LoVo (cell line): ENCODE measurements around the gene ZYG11A.

Experiments used
- DNase-seq: peaks from one replicate; pipeline ENCODE4 v3.0.0-alpha.2; 2016; ENCODE audit warnings: low spot score

ZYG11A gene

GRCh38 chr1:52918201-52918600, 75.6 kb downstream of the ZYG11A start:
- no peak for DNase-seq

DNA sequence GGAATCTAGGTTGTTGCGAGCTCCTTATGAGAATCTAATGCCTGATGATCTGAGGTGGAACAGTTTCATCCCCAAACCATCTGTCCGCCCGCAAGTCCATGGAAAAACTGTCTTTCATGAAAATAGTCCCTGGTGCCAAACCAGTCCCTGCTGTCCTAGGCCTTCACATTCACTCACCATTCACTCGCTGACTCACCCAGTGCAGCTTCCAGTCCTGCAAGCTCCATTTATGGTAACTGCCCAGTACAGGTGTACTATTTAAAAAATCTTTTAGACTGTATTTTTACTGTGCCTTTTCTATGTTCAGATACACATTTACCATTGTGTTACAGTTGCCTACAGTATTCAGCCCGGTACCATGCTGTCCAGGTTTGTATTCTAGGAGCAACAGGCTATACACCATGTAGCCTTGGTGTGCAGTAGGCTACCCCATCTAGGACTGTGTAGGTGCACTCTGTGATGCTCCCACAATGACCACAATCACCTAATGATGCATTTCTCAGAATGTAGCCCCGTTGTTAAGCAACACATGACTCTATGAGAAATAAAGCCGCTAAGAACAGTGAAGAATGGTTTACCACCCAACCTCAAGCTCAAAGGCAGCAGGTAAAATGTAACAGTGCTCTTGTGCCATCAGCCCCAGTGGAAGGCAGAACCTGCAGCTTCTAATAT, 76.6 kb downstream of the ZYG11A start:
- DNase-seq, result no peak

GRCh38 chr1:52919723-52920483, 77.3 kb downstream of the ZYG11A start:
- DNase-seq, result no peak

DNA sequence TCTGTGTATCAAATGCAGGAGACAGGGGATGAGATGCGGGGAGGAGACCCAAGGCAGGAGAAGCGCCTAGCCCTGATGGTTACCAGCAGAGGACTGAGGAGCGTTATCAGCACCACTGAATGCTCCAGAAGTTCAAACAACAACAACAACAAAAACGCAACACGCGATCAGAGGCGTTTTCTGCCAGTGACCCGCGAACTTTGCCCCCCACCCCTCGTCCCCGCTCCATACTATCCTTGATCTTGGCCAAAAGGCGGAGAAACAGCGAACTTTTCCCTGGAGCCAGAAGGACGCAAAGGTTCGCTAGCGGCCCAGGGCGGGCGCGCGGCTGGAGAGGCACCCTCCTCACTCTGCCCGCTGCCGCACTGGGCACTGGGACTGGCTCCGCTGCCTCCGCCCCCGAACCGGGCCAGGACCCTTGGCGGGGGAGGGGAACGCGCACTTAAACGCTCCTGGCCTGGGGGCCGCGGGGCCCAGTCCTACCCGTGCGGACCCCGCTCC, 78.3 kb downstream of the ZYG11A start:
- DNase-seq, result no peak

DNA sequence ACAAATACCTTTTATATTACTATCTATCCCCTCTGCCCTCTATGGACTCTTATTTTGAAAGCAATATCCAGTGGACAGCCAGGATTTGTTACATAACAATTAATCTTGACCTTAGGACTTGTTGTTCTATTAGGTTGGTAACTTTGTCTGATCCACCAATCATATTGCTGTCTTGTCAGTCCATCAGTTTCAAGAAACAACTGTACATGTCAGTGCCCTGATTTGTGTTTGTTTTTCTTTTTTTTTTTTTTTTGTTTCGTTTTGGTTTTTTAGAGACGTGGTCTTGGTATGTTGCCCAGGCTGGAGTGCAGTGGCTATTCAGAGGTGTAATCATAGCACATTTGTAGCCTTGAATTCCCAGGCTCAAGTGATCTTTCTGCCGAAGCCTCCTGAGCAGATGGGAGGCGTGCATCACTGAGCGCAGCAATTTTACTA, 83.0 kb downstream of the ZYG11A start:
- no peak for DNase-seq

DNA sequence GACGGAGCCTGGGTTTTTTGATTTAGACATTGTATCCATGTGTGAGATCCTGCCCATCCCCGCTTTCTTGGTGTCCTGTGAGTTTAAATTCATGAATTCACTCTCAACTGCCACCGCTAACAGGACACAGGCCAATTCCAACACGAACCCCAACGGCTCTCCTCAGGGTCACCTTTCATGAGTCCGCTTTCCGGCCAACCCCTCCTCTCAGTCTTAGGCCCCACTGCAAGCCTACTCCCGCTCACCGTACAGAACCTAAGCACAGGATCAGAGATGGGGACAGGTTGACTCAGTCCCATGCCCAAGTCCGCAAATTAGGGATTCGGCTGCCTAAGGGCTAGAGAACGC, 84.3 kb downstream of the ZYG11A start:
- DNase-seq, result no peak

DNA sequence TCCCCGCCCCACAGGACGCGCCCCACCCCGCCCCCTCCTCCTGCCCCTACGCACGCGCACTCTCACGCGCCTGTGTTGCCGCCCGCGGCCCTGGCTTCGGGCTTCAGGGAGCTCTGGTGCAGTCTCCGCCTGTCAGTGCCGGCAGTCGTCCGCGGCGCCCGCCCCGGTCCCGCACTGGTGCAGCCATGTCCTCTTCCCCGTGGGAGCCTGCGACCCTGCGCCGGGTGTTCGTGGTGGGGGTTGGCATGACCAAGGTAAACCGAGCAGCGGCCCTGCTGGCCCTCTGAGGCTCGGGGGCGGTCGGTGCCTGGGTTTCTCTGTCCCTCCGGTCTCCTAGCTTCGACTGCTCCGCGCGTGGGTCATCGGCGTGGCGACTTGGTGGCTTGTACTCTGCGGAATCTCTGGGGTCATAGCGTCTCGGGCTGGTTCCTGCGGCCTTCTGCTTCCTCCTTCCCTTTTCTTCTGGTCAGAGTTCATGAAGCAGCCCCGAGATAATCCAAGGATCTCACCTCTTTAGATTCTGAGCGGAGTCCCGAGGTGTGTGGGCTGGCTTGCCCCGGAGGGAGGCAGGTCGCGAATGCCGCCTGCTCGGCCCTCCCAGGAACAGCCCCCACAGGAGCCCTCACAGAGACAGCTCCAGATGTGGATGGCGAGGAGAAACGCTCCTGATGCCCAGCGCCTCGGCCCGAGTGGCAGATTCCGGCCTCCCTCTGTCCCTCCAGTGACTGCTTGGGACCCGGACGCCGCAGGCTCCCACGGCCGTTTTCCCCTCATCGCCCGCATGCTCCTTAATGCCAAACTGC, 84.9 kb downstream of the ZYG11A start, which contains the start of gene SCP2:
SCP2 (plus strand) TSS at position 65 of the 803 bp plus-strand sequence; CDS start at position 186, 121 bp downstream.
- peak; percentile 80 for DNase-seq

DNA sequence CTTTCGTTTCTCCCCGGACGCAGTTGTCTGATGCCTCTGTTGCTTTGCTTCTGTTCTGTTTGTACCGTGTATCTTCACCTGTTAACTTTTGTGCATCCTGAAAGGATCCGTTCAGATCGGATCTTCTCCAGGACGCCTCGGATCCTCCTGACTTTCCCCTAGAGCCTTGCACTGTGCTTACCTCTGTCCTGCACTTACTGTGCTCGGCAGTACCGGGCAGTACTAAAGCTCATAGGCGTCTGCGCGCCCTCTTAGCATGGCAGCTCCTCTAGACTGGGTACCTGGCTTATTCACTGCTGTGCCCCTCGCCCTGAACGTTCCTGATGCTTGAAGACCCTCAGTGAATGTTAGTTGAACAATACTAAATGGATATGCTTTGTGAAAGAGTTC, 85.5 kb downstream of the ZYG11A start:
- no peak for DNase-seq

DNA sequence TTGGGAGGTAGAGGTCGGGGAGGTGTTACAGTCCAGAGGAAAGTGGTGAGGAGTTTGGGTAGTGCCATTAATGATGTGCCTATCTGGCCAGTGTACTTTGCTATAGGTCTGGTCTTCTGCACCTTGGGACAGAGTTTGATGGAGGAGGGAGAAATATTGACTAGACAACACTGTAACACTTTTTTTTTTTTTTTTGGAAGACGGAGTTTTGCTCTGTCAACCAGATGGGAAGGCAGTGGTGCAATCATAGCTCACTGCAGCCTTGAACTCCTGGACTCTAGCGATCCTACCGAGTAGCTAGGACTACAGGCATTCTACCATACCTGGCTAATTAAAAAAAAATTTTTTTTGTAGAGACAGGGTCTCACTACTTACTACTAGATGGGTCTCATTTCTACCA, 86.5 kb downstream of the ZYG11A start:
- DNase-seq, result no peak

- no peak for DNase-seq
These were observed 95.0 kb downstream of the ZYG11A start for GRCh38 chr1:52937433-52938182.

DNA sequence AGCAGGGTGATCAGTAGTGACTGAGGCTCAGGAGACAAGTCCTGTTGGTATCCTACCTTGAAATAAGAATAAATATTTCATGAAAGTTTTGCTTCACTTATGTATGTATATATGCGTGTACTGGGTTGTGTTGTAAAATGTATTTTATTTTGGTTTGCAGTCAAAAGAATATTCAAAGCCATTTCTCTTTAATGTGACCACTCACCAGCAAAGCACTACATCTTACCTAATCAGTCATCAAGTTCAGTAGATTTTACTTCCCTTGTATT, 95.6 kb downstream of the ZYG11A start:
- DNase-seq, result no peak

DNA sequence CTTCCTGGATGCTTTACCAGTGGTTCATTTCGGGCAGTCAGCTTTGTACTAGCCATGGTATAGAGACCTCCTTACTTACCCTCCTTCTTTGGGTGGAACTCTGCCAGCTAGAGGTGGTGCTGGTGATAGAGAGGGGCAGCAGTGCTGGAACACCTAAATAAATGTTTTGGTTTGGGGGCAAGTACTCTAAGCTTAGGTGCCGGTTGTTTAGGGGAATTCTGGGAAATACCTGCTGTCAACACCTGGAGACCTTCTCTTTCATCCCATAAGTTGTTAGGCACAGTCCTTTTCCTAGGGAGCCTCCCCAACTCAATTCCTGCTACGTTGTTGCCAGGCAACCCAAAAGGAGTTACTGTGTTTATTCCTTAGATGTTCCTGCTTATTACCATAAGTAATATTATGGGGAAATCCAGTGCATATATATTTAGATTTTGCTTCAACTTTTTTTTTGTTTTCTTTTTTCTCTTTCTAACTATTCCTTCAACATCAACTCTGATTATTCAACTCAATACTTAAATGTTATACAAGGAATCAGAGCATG, 101.4 kb downstream of the ZYG11A start:
- no peak for DNase-seq

DNA sequence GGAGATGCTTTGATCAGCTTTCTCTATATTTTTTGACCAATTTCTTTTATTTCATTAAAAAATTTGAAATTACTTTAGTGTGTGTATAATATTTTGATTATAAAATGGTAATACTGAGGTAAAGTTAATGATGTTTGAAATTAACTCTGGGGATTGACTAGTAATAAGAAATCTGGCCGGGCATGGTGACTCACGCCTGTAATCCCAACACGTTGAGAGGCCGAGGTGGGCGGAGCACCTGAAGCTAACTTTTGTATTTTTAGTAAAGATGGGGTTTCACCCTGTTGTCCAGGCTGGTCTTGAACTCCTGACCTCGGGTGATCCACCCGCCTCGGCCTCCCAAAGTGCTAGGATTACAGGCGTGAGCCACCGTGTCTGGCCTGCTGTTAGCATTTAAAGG, 102.0 kb downstream of the ZYG11A start:
- no peak for DNase-seq
